ENCODE data around the gene NOP53. TPM values are rescaled to one million over a fixed set of nuclear protein-coding genes. Genes with fewer than 3 reads are reported as not detected.

The NOP53 gene
- total and polyA plus RNA-seq, 2 experiments from 2014 or later, result 167 to 192 TPM

- Mint-ChIP-seq H3K4me3 (no peak overlapping the region), H3K36me3 (ENCODE audit: low read depth) (peaks cover 32% of the 10 kb centered on the region), H3K27me3 (ENCODE audit: insufficient read depth, low read depth, poor library complexity) (peaks cover 17% of the 10 kb centered on the region), H3K27ac (no peak overlapping the region), H3K4me1 (peaks cover 10% of the 10 kb centered on the region), H3K9me3 (no peaks in the 10 kb centered on the region)
- Histone ChIP-seq H3K4me2 (no peak overlapping the region), H3K9me2 (ENCODE audit: insufficient read depth) (no peaks in the 10 kb centered on the region), H3K79me2 (replicated peaks; ENCODE audit: insufficient read depth) (no peaks in the 10 kb centered on the region), H3K27me3 (ENCODE audit: insufficient read depth) (no peaks in the 10 kb centered on the region), H3K27ac (ENCODE audit: low read depth) (peak overlapping the region; percentile 26; the same call in 1 of the 2 replicates), H3K4me1 (ENCODE audit: insufficient read depth) (no peaks in the 10 kb centered on the region), H3K4me3 (no peak overlapping the region), H3F3A (replicated peaks; ENCODE audit: low read depth) (peaks cover 15% of the 10 kb centered on the region; the same call in 1 of the 2 replicates), H4K20me1 (replicated peaks; ENCODE audit: insufficient read depth) (peaks cover 4% of the 10 kb centered on the region), H3K36me3 (ENCODE audit: insufficient read depth) (peaks cover 10% of the 10 kb centered on the region), H2AFZ (no peak overlapping the region)
- DNase-seq (ENCODE audit: low spot score), result peak; percentile 83
- TF ChIP-seq ETS1 (IDR thresholded peaks at IDR 0.05) (no peak), CREB1 (CRISPR knock-in tag; IDR thresholded peaks at IDR 0.05; ENCODE audit: low read depth) (no peak), CTCF (conservative IDR thresholded peaks at IDR 0.05; ENCODE audit: low read depth in 2 of 2) (peak; percentile 75 to 90), REST (IDR thresholded peaks at IDR 0.05; ENCODE audit: unreplicated experiment) (no peak), JUNB (IDR thresholded peaks at IDR 0.05; ENCODE audit: unreplicated experiment) (no peak), POLR2AphosphoS5 (IDR thresholded peaks at IDR 0.05; ENCODE audit: low read depth) (no peak), EZH2 (IDR thresholded peaks at IDR 0.05; ENCODE audit: low read depth, unreplicated experiment) (no peak)
- peak; percentile 72 for ATAC-seq
Observed at GRCh38 chr19:47699360-47699917, 45.9 kb upstream of the NOP53 start.
